ENCODE measurements around the gene RPL10A.

RPL10A gene

GRCh38 chr6:35493307-35493983 is 25.2 kb downstream of the RPL10A start:
- no peak for DNase-seq

- peak; percentile 53 to 79 for DNase-seq
These were observed 26.0 kb downstream of the RPL10A start for GRCh38 chr6:35494161-35494563.

GRCh38 chr6:35495258-35496035 is 27.2 kb downstream of the RPL10A start:
- no peak for DNase-seq

DNA sequence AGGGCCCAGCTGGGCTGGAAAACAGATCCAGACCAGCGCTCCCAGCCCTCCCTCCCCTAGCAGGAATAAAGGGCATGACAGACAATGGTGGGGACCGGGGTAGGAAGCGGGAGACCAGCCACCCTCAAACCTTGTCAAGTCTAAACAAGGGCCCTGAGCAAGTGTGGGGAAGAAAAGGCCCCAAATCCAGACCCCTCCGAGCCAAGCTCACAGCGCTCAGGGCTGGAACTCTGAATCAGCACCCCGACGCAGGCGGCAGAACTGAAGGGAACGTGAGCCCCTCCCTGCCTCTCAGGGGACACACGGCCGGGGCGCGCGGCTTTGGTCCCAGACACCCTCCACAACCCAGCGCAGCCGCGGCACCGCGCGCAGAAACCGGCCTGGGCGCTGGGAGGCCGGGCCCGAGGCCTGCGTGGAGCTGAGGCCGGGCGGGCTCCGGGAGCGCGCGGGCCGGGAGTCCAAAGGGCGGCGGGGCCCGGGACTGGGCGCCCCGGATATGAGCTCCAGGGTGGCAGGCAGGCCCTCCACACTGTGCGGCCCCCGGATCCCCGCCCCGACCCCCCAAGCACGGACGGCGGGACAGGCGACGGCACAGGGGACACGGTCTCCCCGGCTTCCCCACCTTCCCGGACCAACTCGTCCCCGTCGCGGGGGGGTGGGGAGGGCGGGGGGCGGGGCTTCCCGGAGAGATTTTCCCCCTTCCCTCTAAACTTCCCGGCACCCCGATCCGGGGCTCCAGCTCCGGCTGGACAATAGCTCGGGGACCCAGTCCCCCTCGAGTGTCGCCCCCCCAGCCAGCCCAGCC is 28.0 kb downstream of the RPL10A start:
- no peak for DNase-seq

DNA sequence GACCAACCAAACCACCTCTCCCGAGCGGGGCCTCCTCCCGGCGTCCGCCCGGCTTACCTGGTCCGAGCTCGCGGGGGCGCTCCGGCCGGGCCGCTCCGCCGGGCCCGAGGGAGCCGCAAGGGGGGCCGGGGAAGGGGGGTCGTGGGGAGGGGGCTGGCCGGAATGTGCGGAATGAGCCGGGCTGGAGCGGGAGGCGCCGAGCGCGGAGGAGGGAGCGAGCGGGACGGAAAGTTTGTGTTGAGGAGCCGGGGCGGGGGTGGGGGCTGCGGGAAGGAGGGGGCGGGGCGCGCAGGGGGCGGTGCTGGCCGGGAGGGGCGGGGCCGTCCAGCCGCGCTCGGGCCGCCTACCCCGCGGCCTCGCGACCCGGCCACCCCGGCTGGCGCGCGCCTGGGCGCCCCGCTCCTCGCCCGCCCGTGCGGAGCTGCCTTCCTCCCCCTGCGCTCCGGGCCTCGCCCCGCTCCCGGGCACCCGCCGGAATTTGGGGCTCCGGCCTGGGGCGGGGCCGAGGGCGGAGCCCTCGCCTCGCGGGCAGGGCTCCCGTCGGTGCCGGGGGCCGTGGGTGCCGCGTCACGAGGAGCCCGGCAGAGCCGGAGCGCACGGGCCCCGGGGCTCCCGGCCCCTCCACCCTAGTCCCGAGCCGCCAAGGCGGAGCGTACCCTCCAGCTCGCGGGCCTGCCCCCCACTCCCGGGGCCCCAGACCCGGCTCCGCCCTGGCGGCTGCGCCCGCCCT is 28.8 kb downstream of the RPL10A start, which contains the start of gene TEAD3:
Gene TEAD3, minus strand, starts transcription at position 239 of the 730 bp plus-strand sequence.
- DNase-seq = peak in 1 of 2 donors; percentile 47

- DNase-seq = peak in 1 of 2 donors; percentile 26
These were observed 29.6 kb downstream of the RPL10A start for GRCh38 chr6:35497571-35498421.

DNA sequence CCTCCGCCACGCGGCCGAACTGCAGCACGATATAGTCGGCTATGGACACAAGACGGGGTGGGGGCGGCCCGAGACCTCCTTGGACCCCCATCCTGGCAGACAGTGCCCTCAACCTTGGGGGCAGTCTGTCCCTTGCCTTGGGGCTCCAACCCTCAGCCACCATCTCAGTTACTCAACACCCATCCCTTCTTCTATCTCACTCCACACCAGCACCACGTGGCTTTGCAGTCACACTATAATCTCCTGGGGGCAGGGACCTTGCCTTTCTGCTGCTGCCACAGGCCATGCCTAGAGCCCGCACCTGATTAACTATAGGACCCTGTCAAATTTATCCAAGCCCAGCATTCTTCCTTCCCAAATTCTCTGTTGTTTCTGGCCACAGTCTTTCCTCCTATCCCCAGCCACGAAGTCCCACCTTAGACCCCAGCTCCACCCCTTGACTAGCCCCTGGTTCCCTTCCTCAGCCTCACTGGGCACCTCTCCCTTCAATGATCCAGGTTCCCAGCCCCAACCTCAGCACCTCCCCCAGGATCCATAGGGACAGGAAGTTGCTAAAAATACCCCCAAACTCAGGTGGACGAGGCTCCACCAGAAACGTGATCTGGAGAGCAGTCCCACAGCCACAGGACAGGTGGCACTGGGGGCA is 30.3 kb downstream of the RPL10A start:
- no peak for DNase-seq

- no peak for DNase-seq
These were observed 31.2 kb downstream of the RPL10A start for GRCh38 chr6:35499372-35499771.

DNA sequence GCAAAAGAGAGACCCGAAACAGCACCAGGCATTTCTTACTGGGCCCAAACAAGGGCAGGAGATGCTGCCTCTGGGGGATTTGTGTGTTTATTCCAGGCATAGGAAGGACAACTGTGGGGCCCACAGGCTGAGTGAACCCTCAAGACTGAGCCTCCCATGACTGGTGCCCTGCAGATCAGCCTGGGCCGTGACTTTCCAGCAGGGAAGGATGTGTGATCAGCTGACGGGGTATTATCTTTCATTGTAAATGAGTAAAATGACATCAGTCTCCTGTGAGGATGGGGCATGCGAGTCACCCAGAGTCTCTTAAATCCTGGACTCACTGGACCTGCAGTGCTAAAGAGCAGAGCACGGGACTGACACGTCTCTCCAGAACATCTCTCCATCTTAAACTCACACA is 32.6 kb downstream of the RPL10A start:
- peak in 1 of 2 donors; percentile 20 for DNase-seq

- no peak for DNase-seq
These were observed 33.6 kb downstream of the RPL10A start for GRCh38 chr6:35501784-35502183.

- DNase-seq = no peak
These were observed 35.3 kb downstream of the RPL10A start for GRCh38 chr6:35503534-35503933.

DNA sequence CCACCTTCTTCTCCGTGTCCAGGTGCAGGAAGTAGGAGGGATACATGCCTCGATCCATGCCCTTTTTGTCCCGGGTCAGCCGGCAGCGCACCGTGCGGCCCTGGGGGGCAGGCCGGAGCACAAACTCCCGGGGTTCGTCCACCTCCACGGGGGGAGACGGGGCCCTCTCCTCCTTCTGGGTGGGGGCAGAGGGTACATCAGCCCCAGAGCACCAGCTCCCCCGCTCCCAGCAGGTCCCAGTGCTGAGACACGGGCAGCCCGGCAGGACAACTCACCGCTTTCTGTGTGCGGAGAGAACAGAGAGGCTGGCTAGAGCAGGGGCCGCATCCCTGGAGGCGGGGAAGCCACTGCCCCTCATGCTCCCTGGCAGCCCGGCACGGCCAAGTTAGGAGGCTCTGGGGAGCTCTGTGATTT is 37.8 kb downstream of the RPL10A start:
- no peak for DNase-seq

DNA sequence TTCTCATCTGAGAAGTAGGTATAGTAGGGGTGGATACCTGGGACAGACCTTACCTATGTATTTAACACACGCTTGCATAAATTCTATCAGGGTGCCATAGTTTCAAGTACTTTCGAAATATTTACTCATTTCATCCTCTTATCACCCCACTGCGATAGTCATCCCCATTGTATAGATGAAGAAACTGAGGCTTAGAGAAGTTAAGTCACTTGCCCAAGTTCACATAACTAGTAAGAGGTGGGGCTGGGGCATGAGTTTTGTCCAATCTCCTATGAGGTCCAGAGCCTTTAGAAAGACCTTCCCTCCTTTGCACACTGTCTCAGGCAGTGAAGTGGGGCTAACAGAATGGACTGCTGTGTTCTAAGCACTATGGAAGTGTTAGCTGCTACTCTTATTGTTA is 38.3 kb downstream of the RPL10A start:
- no peak for DNase-seq

GRCh38 chr6:35507221-35507620 is 39.0 kb downstream of the RPL10A start:
- no peak for DNase-seq

GRCh38 chr6:35508027-35508426 is 39.8 kb downstream of the RPL10A start:
- DNase-seq = no peak

- DNase-seq = no peak
These were observed 40.3 kb downstream of the RPL10A start for GRCh38 chr6:35508542-35508941.

DNA sequence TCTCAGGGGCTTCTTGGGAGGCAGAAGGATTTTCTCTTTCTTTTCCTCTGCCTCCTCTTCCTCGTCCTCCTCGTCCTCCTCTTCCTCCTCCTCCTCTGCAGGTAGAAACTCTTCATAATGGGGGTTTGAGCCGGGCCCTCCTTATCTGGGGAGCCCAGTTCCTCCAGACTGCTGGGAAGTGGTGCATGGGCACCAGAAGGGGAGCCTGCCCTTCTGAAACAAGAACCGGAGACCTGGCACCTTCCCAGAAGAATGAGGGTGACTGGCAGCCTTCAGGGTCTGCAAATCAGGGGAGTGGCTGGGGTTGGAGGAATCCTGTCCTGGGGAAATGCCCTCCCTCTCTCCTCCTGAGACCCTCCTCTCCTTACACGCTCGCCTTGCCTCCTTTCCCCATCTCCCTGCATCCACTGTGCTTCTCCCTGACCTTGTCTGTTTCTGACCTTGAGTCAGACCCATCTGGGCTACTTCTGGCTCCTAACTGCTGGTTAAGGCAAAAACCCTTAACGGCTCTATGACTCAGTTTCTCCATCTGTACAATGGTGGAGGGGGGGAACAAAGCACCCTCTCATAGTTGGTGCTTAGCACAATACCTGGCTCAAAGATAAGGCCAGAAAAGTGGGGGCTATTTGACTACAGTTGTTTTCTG is 42.8 kb downstream of the RPL10A start:
- no peak for DNase-seq

DNA sequence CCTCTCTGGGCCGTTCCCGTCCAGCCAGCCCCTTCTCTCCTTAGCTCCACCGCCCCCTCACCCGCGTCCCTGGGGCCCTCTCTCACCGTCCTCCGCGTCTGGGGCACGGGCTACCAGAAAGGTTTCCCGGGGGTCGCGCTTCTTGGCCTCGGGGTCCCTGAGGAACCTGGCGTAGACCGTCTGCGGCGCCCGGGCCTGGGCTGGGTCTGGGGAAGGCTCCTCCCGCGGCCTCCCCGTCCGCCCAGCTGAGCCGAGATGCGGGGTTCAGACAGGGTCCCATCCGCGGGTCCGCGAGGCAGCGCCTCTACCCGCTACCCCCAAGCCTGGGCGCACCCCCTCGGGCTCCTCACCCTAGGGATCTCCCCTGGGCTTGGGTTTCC is 43.4 kb downstream of the RPL10A start:
- no peak for DNase-seq

- DNase-seq = no peak
These were observed 43.8 kb downstream of the RPL10A start for GRCh38 chr6:35512006-35512405.

GRCh38 chr6:35512740-35513139 is 44.5 kb downstream of the RPL10A start, which contains the start of gene TULP1:
TULP1 (minus strand) TSS chr6:35512896; CDS start chr6:35512858, 38 bp downstream.
- DNase-seq = no peak

All from inflammatory macrophage (primary cell).